Panc1 (cell line): ENCODE data around the gene ACTR3. TPM values are rescaled to one million over a fixed set of nuclear protein-coding genes. Genes with fewer than 3 reads are reported as not detected.
"Not testable (repeated sequence)": the region's sequence is repeated elsewhere in the genome, so short reads cannot be mapped to it uniquely, and the experiment has no call there.

ENCODE experiments used
- ATAC-seq: fragments of 200-7000 bp; cut with Tn5 transposase; 2 replicates; pipeline ENCODE4 v1.9.1; 2020; ENCODE audit warnings: mild to moderate bottlenecking, moderate library complexity
- BruUV-seq: library from RNA; stranded (reverse); fragments of 400-500 nt; replicated peaks from 2 replicates; lab custom pipeline; 2021; lab: Mats Ljungman, UMichigan
- CTCF ChIA-PET: fragments of 300-600 bp; sonication (Branson Sonifier 250); formaldehyde crosslinking; loops from one replicate; lab custom pipeline; 2022; ENCODE audit warnings: antibody characterized with exemption; lab: Charles Lee
- POLR2A ChIA-PET: fragments of 300-600 bp; sonication (Branson Sonifier 250); formaldehyde crosslinking; loops from one replicate; lab custom pipeline; 2022; ENCODE audit warnings: antibody characterized with exemption; lab: Charles Lee
- DNase-seq: peaks from one replicate; pipeline ENCODE4 v3.0.0-alpha.2; 2010; ENCODE audit warnings: low read depth, low spot score
- H3K27ac ChIP-seq: 2 replicates; pipeline ENCODE4 v1.5.1; 2011; ENCODE audit warnings: mild to moderate bottlenecking, low read length, inconsistent platforms
- H3K27me3 ChIP-seq: fragments of 200-500 bp; sonication (Bioruptor generic); 2 replicates; pipeline ENCODE4 v1.6.0; 2014; ENCODE audit warnings: low read length, inconsistent platforms; ENCODE audit not compliant: control insufficient read depth, insufficient read depth
- H3K36me3 ChIP-seq: fragments of 200-500 bp; sonication (Bioruptor generic); 2 replicates; pipeline ENCODE4 v1.5.1; 2014; ENCODE audit warnings: inconsistent platforms, mild to moderate bottlenecking, low read length, moderate library complexity; ENCODE audit not compliant: control insufficient read depth, insufficient read depth
- H3K4me1 ChIP-seq: 2 replicates; pipeline ENCODE4 v1.5.1; 2011; ENCODE audit warnings: inconsistent platforms, mild to moderate bottlenecking, low read length, moderate library complexity; ENCODE audit not compliant: control insufficient read depth, insufficient read depth
- H3K4me3 ChIP-seq, 2 experiments: 2 replicates each; pipeline ENCODE4 v1.5.1; 2011 to 2012; ENCODE audit warnings: low read depth in 2 of 2, low read length in 2 of 2, mild to moderate bottlenecking in 2 of 2, inconsistent platforms in 1 of 2, moderate library complexity in 1 of 2
- H3K9me3 ChIP-seq: fragments of 200-500 bp; sonication (Bioruptor generic); 2 replicates; pipeline ENCODE4 v1.5.1; 2014; ENCODE audit warnings: low read depth, mild to moderate bottlenecking, inconsistent platforms, low read length, moderate library complexity; ENCODE audit not compliant: control insufficient read depth, insufficient read depth
- CTCF ChIP-seq: fragments of 450-650 bp; IDR thresholded peaks from 2 replicates; pipeline ENCODE4 v1.5.1; 2017; ENCODE audit warnings: mild to moderate bottlenecking
- POLR2AphosphoS5 ChIP-seq: IDR thresholded peaks from 2 replicates; pipeline ENCODE4 v1.6.1; 2012; ENCODE audit warnings: mild to moderate bottlenecking, low read depth, low read length, moderate library complexity
- REST ChIP-seq, 2 experiments: IDR thresholded peaks; 2 replicates each; pipeline ENCODE4 v1.6.1; 2011 to 2012; ENCODE audit warnings: low read depth in 2 of 2, control low read depth in 1 of 2, low read length in 1 of 2, mild to moderate bottlenecking in 1 of 2, moderate library complexity in 1 of 2; ENCODE audit not compliant: insufficient read depth in 1 of 2
- SIN3A ChIP-seq: IDR thresholded peaks from 2 replicates; pipeline ENCODE4 v1.6.1; 2012; ENCODE audit warnings: low read depth, mild to moderate bottlenecking, low read length, moderate library complexity, borderline replicate concordance; ENCODE audit not compliant: insufficient read depth
- TCF7L2 ChIP-seq: IDR thresholded peaks from 2 replicates; pipeline ENCODE4 v1.6.1; 2011; ENCODE audit warnings: mild to moderate bottlenecking, low read depth, low read length, inconsistent platforms
- in situ Hi-C: cut with HindIII; loops from 2 replicates; pipeline ENCODE4 v1.10.0; 2016; ENCODE audit warnings: low sequenced_read_pairs, low pct_unique_long_range_greater_than_20kb
- intact Hi-C: fragments of 100-400 bp; cut with micrococcal nuclease; formaldehyde crosslinking; loops from one replicate; pipeline ENCODE4 v1.10.0; 2022; ENCODE audit not compliant: unreplicated experiment
- total RNA-seq: library from RNA; stranded (reverse); gene quantifications from one replicate; pipeline ENCODE4 v1.2.1, GENCODE V29; 2021; ENCODE audit not compliant: unreplicated experiment

The ACTR3 gene
- total RNA-seq, 1 experiment from 2014 or later: 347 TPM

GRCh38 chr2:113937501-113937900, 47.6 kb downstream of the ACTR3 start:
- ChIA-PET CTCF (no interaction called here), POLR2A (no interaction called here)
- no TSS peak for BruUV-seq
- Histone ChIP-seq H3K4me3 (no peak overlapping the region), H3K27ac (no peak overlapping the region), H3K36me3 (peaks cover 57% of the 10 kb centered on the region), H3K27me3 (no peaks in the 10 kb centered on the region), H3K9me3 (peaks cover 7% of the 10 kb centered on the region; the same call in 1 of the 2 replicates), H3K4me1 (no peaks in the 10 kb centered on the region)
- in situ Hi-C loops (no loop called here), intact Hi-C loops (no loop called here)
- no peak for TF ChIP-seq CTCF
- no peak for TF ChIP-seq POLR2AphosphoS5
- no peak for TF ChIP-seq REST (IDR thresholded peaks at IDR 0.05; ENCODE audit: insufficient read depth in 1 of 2, low read depth in 2 of 2, low read length in 1 of 2)
- no peak for TF ChIP-seq TCF7L2
- TF ChIP-seq SIN3A: no peak
- ATAC-seq: no peak
- no peak for DNase-seq

DNA sequence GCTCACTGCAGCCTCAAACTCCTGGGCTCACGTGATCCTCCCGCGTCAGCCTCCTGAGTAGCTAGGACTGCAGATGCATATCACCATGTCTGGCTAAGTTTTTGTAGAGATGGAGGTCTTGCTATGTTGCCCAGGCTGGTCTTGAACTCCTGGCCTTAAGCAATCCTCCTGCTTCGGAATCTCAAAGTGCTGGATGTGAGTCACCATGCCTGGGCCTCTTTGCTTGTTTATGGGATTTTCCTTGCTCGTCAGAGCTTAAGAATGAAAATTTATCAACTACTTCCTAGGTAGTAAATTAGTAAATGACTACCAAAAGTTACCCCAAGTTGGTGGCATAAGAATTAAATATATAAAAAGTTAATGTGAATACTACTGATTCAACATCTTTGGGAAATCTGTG, 51.0 kb downstream of the ACTR3 start:
- Histone ChIP-seq H3K9me3 (peaks cover 7% of the 10 kb centered on the region; the same call in 1 of the 2 replicates), H3K27me3 (no peaks in the 10 kb centered on the region), H3K27ac (no peak overlapping the region), H3K36me3 (peaks cover 45% of the 10 kb centered on the region), H3K4me1 (no peaks in the 10 kb centered on the region), H3K4me3 (no peak overlapping the region)
- no peak for TF ChIP-seq POLR2AphosphoS5
- no peak for TF ChIP-seq REST (IDR thresholded peaks at IDR 0.05; ENCODE audit: insufficient read depth in 1 of 2, low read depth in 2 of 2, low read length in 1 of 2)
- no peak for TF ChIP-seq CTCF
- no peak for TF ChIP-seq SIN3A
- TF ChIP-seq TCF7L2: no peak
- DNase-seq (no peak), ATAC-seq (no peak)
- in situ Hi-C loops: no loop called here
- CTCF ChIA-PET: no interaction called here
- intact Hi-C loops: no loop called here
- POLR2A ChIA-PET: no interaction called here
- BruUV-seq: no TSS peak

DNA sequence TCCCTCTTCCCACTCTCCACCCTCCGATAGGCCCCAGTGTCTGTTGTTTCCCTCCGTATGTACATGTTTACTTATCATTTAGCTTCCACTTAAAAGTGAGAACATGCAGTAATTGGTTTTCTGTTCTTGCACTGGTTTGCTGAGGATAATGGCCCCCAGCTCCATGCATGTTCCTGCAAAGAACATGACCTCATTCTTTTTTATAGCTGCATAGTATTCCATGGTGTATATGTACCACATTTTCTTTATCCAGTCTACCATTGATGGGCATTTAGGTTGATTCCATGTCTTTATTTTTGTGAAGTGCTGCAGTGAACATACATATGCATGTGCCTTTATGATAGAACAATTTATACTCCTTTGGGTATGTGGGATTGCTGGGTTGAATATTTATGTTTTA, 55.9 kb downstream of the ACTR3 start:
- H3K4me3 ChIP-seq, BruUV-seq, H3K27me3 ChIP-seq, H3K27ac ChIP-seq, H3K4me1 ChIP-seq, POLR2A ChIA-PET, intact Hi-C loops, DNase-seq, in situ Hi-C loops, ATAC-seq, H3K9me3 ChIP-seq: not testable (repeated sequence)
- CTCF ChIA-PET: interaction anchor here (0.6 kb wide), 1 partner anchor 245 kb away, joined by 4 read pairs; no protein-coding TSS in a partner anchor
- H3K36me3 ChIP-seq: peaks cover 34% of the 10 kb centered on the region

DNA sequence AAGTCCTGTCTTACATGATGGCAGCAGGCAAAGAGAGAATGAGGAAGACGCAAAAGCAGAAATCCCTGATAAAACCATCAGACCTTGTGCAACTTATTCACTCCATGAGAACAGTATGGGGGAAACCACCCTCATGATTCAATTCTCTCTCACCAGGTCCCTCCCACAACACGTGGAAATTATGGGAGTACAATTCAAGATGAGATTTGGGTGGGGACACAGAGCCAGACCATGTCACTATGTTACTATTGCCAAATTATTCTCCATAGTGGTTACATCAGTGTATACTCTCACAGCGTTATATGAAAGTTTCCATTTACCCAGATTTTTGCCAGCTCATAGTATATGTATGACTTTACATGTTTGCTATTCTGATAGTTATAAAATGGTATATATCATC, 61.0 kb downstream of the ACTR3 start:
- H3K27me3 ChIP-seq, BruUV-seq, intact Hi-C loops, H3K4me3 ChIP-seq, ATAC-seq, CTCF ChIA-PET, H3K4me1 ChIP-seq, H3K27ac ChIP-seq, DNase-seq, POLR2A ChIA-PET, in situ Hi-C loops, H3K9me3 ChIP-seq: not testable (repeated sequence)
- peaks cover 32% of the 10 kb centered on the region for H3K36me3 ChIP-seq
